ENCODE measurements around the gene GARIN3.
A peak's percentile ranks its signal among the peaks of the same experiment; 100 is the strongest.

The GARIN3 gene

DNA sequence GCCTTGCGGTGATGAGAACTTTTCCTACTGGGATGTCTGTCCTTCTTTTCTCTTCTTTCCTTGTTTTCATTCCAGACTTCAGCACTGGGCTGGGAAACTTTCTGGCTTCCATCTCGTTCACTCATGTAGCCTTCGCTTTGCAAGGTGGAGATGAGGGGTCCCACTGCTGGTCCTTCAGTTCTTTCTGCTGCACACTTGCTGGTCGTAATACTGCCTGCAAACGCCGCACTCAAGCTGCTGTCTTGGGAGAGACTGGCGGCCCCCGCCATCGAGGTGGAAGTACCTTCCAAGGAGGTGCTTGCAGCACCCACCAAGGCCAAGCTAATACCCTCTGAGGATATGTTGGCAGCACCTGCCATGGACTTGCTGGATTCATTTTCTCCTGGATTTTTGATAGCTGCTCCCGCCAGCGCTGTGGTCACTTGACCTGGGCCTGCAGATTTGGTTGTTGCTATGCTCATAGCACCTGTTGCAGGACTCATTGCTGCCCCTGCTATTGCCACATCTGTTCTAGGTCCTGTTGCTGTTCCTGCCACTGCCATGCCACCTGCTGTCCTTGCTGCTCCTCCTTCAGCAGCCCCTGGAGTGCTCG is 3.0 kb downstream of the GARIN3 start:
- no CpG with 5 or more reads among the region's 12 CpGs for WGBS (ENCODE audit: extremely low coverage, insufficient coverage, insufficient read length)

DNA sequence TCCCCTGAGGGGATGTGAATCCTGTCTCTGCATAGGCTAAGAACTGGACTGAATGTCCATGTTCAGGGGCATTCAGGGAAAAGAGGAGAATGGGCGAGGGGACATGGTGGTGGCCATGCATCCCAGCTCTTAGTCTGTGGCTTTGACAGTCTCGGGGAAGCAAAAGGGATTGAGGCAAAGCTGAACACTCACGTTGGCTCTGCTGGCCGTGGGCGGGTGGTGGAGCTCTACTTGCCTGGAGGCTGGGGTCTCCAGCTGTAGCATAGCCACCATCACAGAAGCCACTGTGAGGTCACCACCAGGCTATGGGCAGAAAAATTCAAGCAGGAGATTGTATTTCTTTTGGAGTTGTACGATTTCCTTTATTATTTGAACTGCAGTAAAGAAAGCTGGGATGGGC is 4.1 kb downstream of the GARIN3 start:
- no peak overlapping the region for H3K27ac ChIP-seq (ENCODE audit: low read depth, low read length)
- H3K4ac ChIP-seq (ENCODE audit: low read depth, low read length): no peak overlapping the region
- no peak overlapping the region for H2BK12ac ChIP-seq (ENCODE audit: low read length)
- no peaks in the 10 kb centered on the region for H3K36me3 ChIP-seq (ENCODE audit: control insufficient read depth in 1 of 2, insufficient read depth in 2 of 2, low read length in 2 of 2)
- no peak overlapping the region for H4K8ac ChIP-seq (ENCODE audit: low read depth, low read length)
- H3K4me2 ChIP-seq (ENCODE audit: low read length): no peak overlapping the region
- no peak overlapping the region for H4K12ac ChIP-seq (ENCODE audit: low read depth, low read length)
- no peak overlapping the region for H3K4me3 ChIP-seq (ENCODE audit: low read depth, low read length)
- no peak overlapping the region for H3K18ac ChIP-seq (ENCODE audit: low read length)
- H2BK5ac ChIP-seq (ENCODE audit: low read depth, low read length, poor library complexity): no peak overlapping the region
- no peak overlapping the region for H4K91ac ChIP-seq (ENCODE audit: low read depth, low read length)
- H3K23ac ChIP-seq (ENCODE audit: low read length): no peak overlapping the region
- DNase-seq: no peak
- H3K9ac ChIP-seq (ENCODE audit: low read length): no peak overlapping the region
- H3K27me3 ChIP-seq (ENCODE audit: insufficient read depth, low read length): no peaks in the 10 kb centered on the region
- H3K4me1 ChIP-seq (ENCODE audit: control insufficient read depth in 1 of 2, insufficient read depth in 2 of 2, low read length in 2 of 2): no peaks in the 10 kb centered on the region
- H2BK120ac ChIP-seq (ENCODE audit: insufficient read depth, low read length, poor library complexity): no peak overlapping the region
- H3K14ac ChIP-seq (ENCODE audit: low read length): no peak overlapping the region
- H3K9me3 ChIP-seq (ENCODE audit: insufficient read depth, low read depth, low read length): no peaks in the 10 kb centered on the region
- WGBS (ENCODE audit: extremely low coverage, insufficient coverage, insufficient read length): no CpG with 5 or more reads among the region's 6 CpGs
- no peak overlapping the region for H2AK5ac ChIP-seq (ENCODE audit: low read length)
- H2AFZ ChIP-seq (ENCODE audit: insufficient read depth, low read length, poor library complexity): no peak overlapping the region
- H3K79me2 ChIP-seq (ENCODE audit: control insufficient read depth, insufficient read depth, low read length, poor library complexity): no peaks in the 10 kb centered on the region
- H3K79me1 ChIP-seq (ENCODE audit: low read length): no peaks in the 10 kb centered on the region

More for the DNA sequence above, 3.0 kb downstream of the GARIN3 start:
- Histone ChIP-seq H3K27me3 (ENCODE audit: insufficient read depth, low read length) (no peaks in the 10 kb centered on the region), H3K79me2 (ENCODE audit: control insufficient read depth, insufficient read depth, low read length, poor library complexity) (no peaks in the 10 kb centered on the region), H4K8ac (ENCODE audit: low read depth, low read length) (no peak overlapping the region), H3K9me3 (ENCODE audit: insufficient read depth, low read depth, low read length) (no peaks in the 10 kb centered on the region), H2AK5ac (ENCODE audit: low read length) (no peak overlapping the region), H3K79me1 (ENCODE audit: low read length) (no peaks in the 10 kb centered on the region), H3K18ac (ENCODE audit: low read length) (no peak overlapping the region), H3K14ac (ENCODE audit: low read length) (no peak overlapping the region), H2BK12ac (ENCODE audit: low read length) (no peak overlapping the region), H3K4me1 (ENCODE audit: control insufficient read depth in 1 of 2, insufficient read depth in 2 of 2, low read length in 2 of 2) (no peaks in the 10 kb centered on the region), H2BK5ac (ENCODE audit: low read depth, low read length, poor library complexity) (no peak overlapping the region), H3K36me3 (ENCODE audit: control insufficient read depth in 1 of 2, insufficient read depth in 2 of 2, low read length in 2 of 2) (no peaks in the 10 kb centered on the region), H4K91ac (ENCODE audit: low read depth, low read length) (no peak overlapping the region), H2AFZ (ENCODE audit: insufficient read depth, low read length, poor library complexity) (no peak overlapping the region), H3K4me3 (ENCODE audit: low read depth, low read length) (no peak overlapping the region), H3K4ac (ENCODE audit: low read depth, low read length) (no peak overlapping the region), H3K23ac (ENCODE audit: low read length) (no peak overlapping the region), H2BK120ac (ENCODE audit: insufficient read depth, low read length, poor library complexity) (no peak overlapping the region), H3K9ac (ENCODE audit: low read length) (no peak overlapping the region), H3K4me2 (ENCODE audit: low read length) (no peak overlapping the region), H3K27ac (ENCODE audit: low read depth, low read length) (no peak overlapping the region), H4K12ac (ENCODE audit: low read depth, low read length) (no peak overlapping the region)
- no peak for DNase-seq

DNA sequence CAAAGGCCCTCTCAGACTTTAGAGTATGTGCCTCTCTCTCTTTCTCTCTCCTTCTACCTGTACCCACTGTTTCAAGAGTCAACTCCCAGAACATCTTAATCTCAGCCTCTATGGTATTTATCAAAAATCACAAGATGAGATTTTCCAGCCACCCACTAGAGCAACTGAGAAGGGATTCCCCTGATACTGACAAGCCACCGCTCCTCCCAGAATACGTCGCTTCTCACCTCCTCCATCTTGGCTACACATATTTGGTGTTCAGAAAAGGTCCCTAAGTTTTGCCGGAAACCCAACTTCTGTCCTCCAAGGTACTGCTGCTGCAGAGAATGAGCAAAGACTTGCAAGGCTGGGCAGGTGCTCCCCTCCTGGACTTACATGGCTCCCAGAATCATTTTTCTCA is 6.1 kb downstream of the GARIN3 start:
- no peak overlapping the region for H3K4ac ChIP-seq (ENCODE audit: low read depth, low read length)
- H3K27me3 ChIP-seq (ENCODE audit: insufficient read depth, low read length): no peaks in the 10 kb centered on the region
- no peak overlapping the region for H3K4me3 ChIP-seq (ENCODE audit: low read depth, low read length)
- H3K9ac ChIP-seq (ENCODE audit: low read length): no peak overlapping the region
- H3K4me1 ChIP-seq (ENCODE audit: control insufficient read depth in 1 of 2, insufficient read depth in 2 of 2, low read length in 2 of 2): no peaks in the 10 kb centered on the region
- WGBS (ENCODE audit: extremely low coverage, insufficient coverage, insufficient read length): no CpG with 5 or more reads among the region's 4 CpGs
- DNase-seq: no peak
- H2AK5ac ChIP-seq (ENCODE audit: low read length): no peak overlapping the region
- H2BK120ac ChIP-seq (ENCODE audit: insufficient read depth, low read length, poor library complexity): no peak overlapping the region
- H3K36me3 ChIP-seq (ENCODE audit: control insufficient read depth in 1 of 2, insufficient read depth in 2 of 2, low read length in 2 of 2): no peaks in the 10 kb centered on the region
- no peak overlapping the region for H2BK12ac ChIP-seq (ENCODE audit: low read length)
- H3K79me2 ChIP-seq (ENCODE audit: control insufficient read depth, insufficient read depth, low read length, poor library complexity): no peaks in the 10 kb centered on the region
- no peak overlapping the region for H2AFZ ChIP-seq (ENCODE audit: insufficient read depth, low read length, poor library complexity)
- H3K9me3 ChIP-seq (ENCODE audit: insufficient read depth, low read depth, low read length): no peaks in the 10 kb centered on the region
- no peaks in the 10 kb centered on the region for H3K79me1 ChIP-seq (ENCODE audit: low read length)
- no peak overlapping the region for H3K23ac ChIP-seq (ENCODE audit: low read length)
- no peak overlapping the region for H3K4me2 ChIP-seq (ENCODE audit: low read length)
- H3K27ac ChIP-seq (ENCODE audit: low read depth, low read length): no peak overlapping the region
- H2BK5ac ChIP-seq (ENCODE audit: low read depth, low read length, poor library complexity): no peak overlapping the region
- no peak overlapping the region for H3K14ac ChIP-seq (ENCODE audit: low read length)
- H4K12ac ChIP-seq (ENCODE audit: low read depth, low read length): no peak overlapping the region
- no peak overlapping the region for H4K91ac ChIP-seq (ENCODE audit: low read depth, low read length)
- no peak overlapping the region for H3K18ac ChIP-seq (ENCODE audit: low read length)
- no peak overlapping the region for H4K8ac ChIP-seq (ENCODE audit: low read depth, low read length)

DNA sequence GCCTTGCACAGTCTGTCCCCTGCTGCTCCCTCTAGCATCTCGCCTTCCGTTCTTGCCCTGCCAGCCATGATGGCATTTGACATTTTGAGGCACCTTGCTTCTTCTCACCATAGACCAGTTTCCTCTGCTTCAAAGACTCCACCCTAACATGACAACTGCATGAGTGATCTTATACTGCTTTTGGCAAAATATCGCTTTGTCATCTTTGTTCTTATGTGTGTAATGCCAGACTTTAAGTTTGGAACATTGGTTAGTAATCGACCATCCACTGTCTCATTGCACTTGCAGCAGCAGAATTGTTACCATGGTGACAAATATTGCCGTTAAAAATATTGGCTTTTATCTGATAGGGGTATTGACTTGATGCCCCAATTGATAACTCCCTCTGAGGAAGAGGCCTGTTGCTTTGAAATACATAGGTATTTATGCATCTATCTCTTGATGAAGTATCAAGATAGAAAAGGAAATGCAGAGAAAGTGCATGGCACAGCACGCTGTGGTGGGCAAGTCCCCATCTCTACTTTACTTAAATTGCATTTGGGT is 6.8 kb downstream of the GARIN3 start:
- peak; percentile 3 to 79 for DNase-seq
- Histone ChIP-seq H3K14ac (ENCODE audit: low read length) (no peak overlapping the region), H3K36me3 (ENCODE audit: control insufficient read depth in 1 of 2, insufficient read depth in 2 of 2, low read length in 2 of 2) (no peaks in the 10 kb centered on the region), H2BK12ac (ENCODE audit: low read length) (no peak overlapping the region), H3K27ac (ENCODE audit: low read depth, low read length) (no peak overlapping the region), H4K12ac (ENCODE audit: low read depth, low read length) (no peak overlapping the region), H3K9ac (ENCODE audit: low read length) (no peak overlapping the region), H3K23ac (ENCODE audit: low read length) (no peak overlapping the region), H3K4me2 (ENCODE audit: low read length) (no peak overlapping the region), H2AK5ac (ENCODE audit: low read length) (no peak overlapping the region), H2BK120ac (ENCODE audit: insufficient read depth, low read length, poor library complexity) (no peak overlapping the region), H3K9me3 (ENCODE audit: insufficient read depth, low read depth, low read length) (no peaks in the 10 kb centered on the region), H3K4ac (ENCODE audit: low read depth, low read length) (no peak overlapping the region), H3K18ac (ENCODE audit: low read length) (no peak overlapping the region), H4K8ac (ENCODE audit: low read depth, low read length) (no peak overlapping the region), H3K79me2 (ENCODE audit: control insufficient read depth, insufficient read depth, low read length, poor library complexity) (no peaks in the 10 kb centered on the region), H4K91ac (ENCODE audit: low read depth, low read length) (no peak overlapping the region), H2AFZ (ENCODE audit: insufficient read depth, low read length, poor library complexity) (no peak overlapping the region), H2BK5ac (ENCODE audit: low read depth, low read length, poor library complexity) (no peak overlapping the region), H3K27me3 (ENCODE audit: insufficient read depth, low read length) (no peaks in the 10 kb centered on the region), H3K79me1 (ENCODE audit: low read length) (no peaks in the 10 kb centered on the region), H3K4me1 (ENCODE audit: control insufficient read depth in 1 of 2, insufficient read depth in 2 of 2, low read length in 2 of 2) (no peaks in the 10 kb centered on the region), H3K4me3 (ENCODE audit: low read depth, low read length) (no peak overlapping the region)
- no CpG with 5 or more reads among the region's 6 CpGs for WGBS (ENCODE audit: extremely low coverage, insufficient coverage, insufficient read length)
